Loucy (cell line): ENCODE results near the gene CYP2A13.
"Not testable (repeated sequence)": the region's sequence is repeated elsewhere in the genome, so short reads cannot be mapped to it uniquely, and the experiment has no call there.

Source experiments
- H2AFZ ChIP-seq: fragments of 200-600 bp; sonication (generic); 2 replicates; pipeline ENCODE4 v1.6.0; 2016; ENCODE audit warnings: antibody characterized with exemption, mild to moderate bottlenecking, low read length, moderate library complexity
- H3F3A ChIP-seq: fragments of 200-600 bp; 2 replicates; pipeline ENCODE4 v1.6.0; 2016; ENCODE audit warnings: antibody characterized with exemption, low read depth, mild to moderate bottlenecking
- H3K27me3 ChIP-seq: fragments of 200-600 bp; sonication (generic); 2 replicates; pipeline ENCODE4 v1.6.1; 2014; ENCODE audit warnings: low read length, mild to moderate bottlenecking; ENCODE audit not compliant: insufficient read depth, poor library complexity, severe bottlenecking
- H3K36me3 ChIP-seq: fragments of 200-600 bp; sonication (generic); 2 replicates; pipeline ENCODE4 v1.6.1; 2016; ENCODE audit warnings: low read length; ENCODE audit not compliant: insufficient read depth
- H3K4me1 ChIP-seq: fragments of 200-600 bp; sonication (generic); 2 replicates; pipeline ENCODE4 v1.5.1; 2014; ENCODE audit warnings: low read length, mild to moderate bottlenecking; ENCODE audit not compliant: insufficient read depth, poor library complexity, severe bottlenecking
- H3K4me2 ChIP-seq: fragments of 200-600 bp; sonication (generic); 2 replicates; pipeline ENCODE4 v1.6.0; 2014; ENCODE audit warnings: antibody characterized with exemption, low read length, low read depth, mild to moderate bottlenecking; ENCODE audit not compliant: poor library complexity, severe bottlenecking
- H3K4me3 ChIP-seq: fragments of 200-600 bp; sonication (generic); 2 replicates; pipeline ENCODE4 v1.5.1; 2014; ENCODE audit warnings: low read length, mild to moderate bottlenecking, mixed read lengths; ENCODE audit not compliant: poor library complexity, severe bottlenecking
- H3K79me2 ChIP-seq: fragments of 200-600 bp; sonication (generic); 2 replicates; pipeline ENCODE4 v1.6.1; 2014; ENCODE audit warnings: low read length; ENCODE audit not compliant: insufficient read depth
- H3K9ac ChIP-seq: fragments of 200-600 bp; sonication (generic); 2 replicates; pipeline ENCODE4 v1.6.0; 2014; ENCODE audit warnings: mild to moderate bottlenecking, low read depth, low read length, moderate library complexity; ENCODE audit not compliant: poor library complexity, severe bottlenecking
- H3K9me2 ChIP-seq: fragments of 200-600 bp; sonication (generic); replicated peaks from 2 replicates; pipeline ENCODE4 v1.6.1; 2016; ENCODE audit warnings: low read depth, low read length, mixed read lengths
- H3K9me3 ChIP-seq: fragments of 200-600 bp; sonication (generic); 2 replicates; pipeline ENCODE4 v1.6.1; 2014; ENCODE audit warnings: mild to moderate bottlenecking, antibody characterized with exemption, low read length, low read depth; ENCODE audit not compliant: insufficient read depth
- H4K20me1 ChIP-seq: fragments of 200-600 bp; sonication (generic); 2 replicates; pipeline ENCODE4 v1.6.0; 2014; ENCODE audit warnings: antibody characterized with exemption, low read length, mild to moderate bottlenecking; ENCODE audit not compliant: insufficient read depth, poor library complexity, severe bottlenecking
- CTCF ChIP-seq: fragments of 200-600 bp; sonication (generic); conservative IDR thresholded peaks from 2 replicates; pipeline ENCODE4 v1.5.1; 2014; ENCODE audit warnings: mild to moderate bottlenecking, antibody characterized with exemption, low read length
- EZH2phosphoT487 ChIP-seq: fragments of 200-600 bp; IDR thresholded peaks from 2 replicates; pipeline ENCODE4 v1.6.1; 2018; ENCODE audit warnings: antibody characterized with exemption, mild to moderate bottlenecking, moderate library complexity, borderline replicate concordance

CYP2A13 gene

DNA sequence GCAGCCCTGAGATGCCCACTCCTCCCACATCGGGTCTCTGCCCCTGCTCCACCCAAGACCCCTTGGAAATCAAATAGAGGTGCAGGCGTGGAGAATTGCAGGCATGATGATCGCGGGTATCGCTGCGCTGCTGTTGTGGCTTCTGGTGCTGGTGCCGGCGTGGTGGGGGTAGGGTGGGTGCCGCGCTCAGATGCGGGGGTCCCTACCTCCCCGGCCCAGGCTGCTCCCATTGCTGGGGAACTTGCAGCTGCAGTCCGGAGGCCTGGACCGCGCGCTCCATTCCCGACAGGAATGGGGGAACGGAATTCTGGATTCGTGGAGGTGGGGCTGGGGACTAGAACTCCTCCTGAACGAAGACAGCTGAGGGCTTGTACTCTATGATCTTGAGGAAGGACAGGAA lies 46.4 kb downstream of the CYP2A13 start:
- no peaks in the 10 kb centered on the region for H3K4me1 ChIP-seq
- H3K79me2 ChIP-seq: no peaks in the 10 kb centered on the region
- no peaks in the 10 kb centered on the region for H3K9me3 ChIP-seq
- no peaks in the 10 kb centered on the region for H3K36me3 ChIP-seq
- no peaks in the 10 kb centered on the region for H3F3A ChIP-seq
- H3K27me3 ChIP-seq: no peaks in the 10 kb centered on the region
- no peak for TF ChIP-seq EZH2phosphoT487
- no peak for TF ChIP-seq CTCF
- no peaks in the 10 kb centered on the region for H3K9me2 ChIP-seq
- no peak overlapping the region for H3K4me2 ChIP-seq
- H2AFZ ChIP-seq: no peak overlapping the region
- H3K4me3 ChIP-seq: no peak overlapping the region
- no peaks in the 10 kb centered on the region for H4K20me1 ChIP-seq
- H3K9ac ChIP-seq: no peak overlapping the region

DNA sequence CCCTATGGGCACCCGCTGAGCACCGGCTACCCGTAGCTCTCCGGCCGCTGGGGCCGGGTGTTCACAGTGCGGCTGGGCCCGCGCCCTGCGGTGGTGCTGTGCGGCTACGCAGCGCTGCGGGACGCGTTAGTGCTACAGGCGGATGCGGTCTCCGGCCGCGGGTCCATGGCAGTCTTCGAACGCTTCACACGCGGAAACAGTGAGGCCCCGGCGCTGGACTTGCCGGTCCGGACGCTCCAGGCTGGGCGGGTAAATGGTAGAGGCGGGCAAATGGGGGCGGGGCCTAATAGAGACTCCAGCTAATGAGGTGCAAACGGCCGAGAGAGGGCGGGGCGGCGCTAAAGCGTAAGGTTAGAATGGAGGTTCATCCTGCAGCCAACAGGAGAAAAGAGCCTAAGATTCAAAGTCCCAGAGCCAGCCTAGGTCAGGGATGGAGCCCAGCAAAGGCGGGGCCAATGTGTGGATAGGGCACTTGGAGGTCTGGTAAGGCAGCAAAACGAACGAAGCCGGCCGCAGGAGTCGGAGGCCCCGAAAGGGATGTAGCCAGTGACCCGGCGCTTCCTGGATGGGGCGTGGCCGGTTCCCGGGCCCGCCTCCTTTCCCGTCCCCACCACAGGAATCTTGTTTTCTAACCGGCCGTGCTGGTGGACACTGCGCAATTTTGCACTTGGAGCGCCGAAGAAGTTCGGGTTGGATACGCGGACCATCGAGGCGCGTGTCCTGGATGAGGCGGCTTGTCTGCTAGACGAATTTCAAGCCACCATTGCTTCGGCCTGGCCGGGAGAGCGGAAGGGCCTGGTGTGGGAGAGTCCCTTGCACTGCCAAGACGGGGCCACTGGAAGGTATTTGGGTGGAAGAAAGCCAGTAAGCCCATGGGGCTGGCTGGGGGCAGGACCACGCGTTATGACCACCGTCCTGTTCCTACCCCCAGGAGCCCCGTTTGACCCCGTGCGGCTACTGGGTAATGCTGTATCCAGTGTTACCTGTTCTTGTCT lies 47.4 kb downstream of the CYP2A13 start:
- H3K4me2 ChIP-seq, H3K79me2 ChIP-seq, H3K4me1 ChIP-seq, H4K20me1 ChIP-seq, H3K36me3 ChIP-seq, H3K9me3 ChIP-seq, H2AFZ ChIP-seq, H3K27me3 ChIP-seq, H3K9me2 ChIP-seq, H3K9ac ChIP-seq, H3F3A ChIP-seq, H3K4me3 ChIP-seq: not testable (repeated sequence)

GRCh38 chr19:41136636-41137455 lies 48.6 kb downstream of the CYP2A13 start:
- Histone ChIP-seq H3K36me3 (no peaks in the 10 kb centered on the region), H3K27me3 (no peaks in the 10 kb centered on the region), H4K20me1 (no peaks in the 10 kb centered on the region), H2AFZ (no peak overlapping the region), H3K4me1 (no peaks in the 10 kb centered on the region), H3K9me2 (no peaks in the 10 kb centered on the region), H3K4me2 (no peak overlapping the region), H3K9me3 (no peaks in the 10 kb centered on the region), H3K9ac (no peak overlapping the region), H3F3A (no peaks in the 10 kb centered on the region), H3K4me3 (no peak overlapping the region), H3K79me2 (no peaks in the 10 kb centered on the region)
- TF ChIP-seq EZH2phosphoT487: no peak
- no peak for TF ChIP-seq CTCF
